Activated CD4-positive, alpha-beta T cell treated with anti-CD3 and anti-CD28 coated beads for 36 hours (primary cell): ENCODE measurements around the gene TTC34. TPM values are rescaled to one million over a fixed set of nuclear protein-coding genes. Genes with fewer than 3 reads are reported as not detected.
A peak's percentile ranks its signal among the peaks of the same experiment; 100 is the strongest.

Experiments used
- ATAC-seq: fragments of 200-7000 bp; cut with Tn5 transposase; one replicate; pipeline ENCODE4 v1.10.0; 2021; ENCODE audit warnings: mild to moderate bottlenecking, moderate library complexity
- CTCF ChIA-PET: fragments of 350-600 bp; sonication (Branson Sonifier 250); formaldehyde crosslinking; loops from one replicate; lab custom pipeline; 2021; ENCODE audit warnings: antibody characterized with exemption; lab: Charles Lee
- POLR2A ChIA-PET: fragments of 350-600 bp; sonication (Branson Sonifier 250); formaldehyde crosslinking; loops from one replicate; lab custom pipeline; 2021; ENCODE audit warnings: antibody characterized with exemption, inconsistent platforms; lab: Charles Lee
- DNase-seq: peaks from one replicate; pipeline ENCODE4 v3.0.0-alpha.2; 2020
- H3K27ac Mint-ChIP-seq: one replicate; pipeline ENCODE4 v1.8.0; 2021; ENCODE audit warnings: mixed read lengths
- H3K27me3 Mint-ChIP-seq: one replicate; pipeline ENCODE4 v1.8.0; 2021; ENCODE audit warnings: mixed read lengths
- H3K36me3 Mint-ChIP-seq: one replicate; pipeline ENCODE4 v1.8.0; 2021; ENCODE audit warnings: low read depth, mixed read lengths
- H3K4me1 Mint-ChIP-seq: one replicate; pipeline ENCODE4 v1.8.0; 2021; ENCODE audit warnings: mixed read lengths
- H3K4me3 Mint-ChIP-seq: one replicate; pipeline ENCODE4 v1.8.0; 2021; ENCODE audit warnings: mild to moderate bottlenecking, moderate library complexity, mixed read lengths
- H3K9me3 Mint-ChIP-seq: one replicate; pipeline ENCODE4 v1.8.0; 2021; ENCODE audit warnings: low read depth, mixed read lengths
- intact Hi-C, 2 experiments: fragments of 100-400 bp; cut with DNase I in 1 of 2; cut with micrococcal nuclease in 1 of 2; formaldehyde crosslinking; loops; one replicate each; pipeline versions ENCODE4 v1.14.2 to v1.15.1; 2022 to 2024; cut with DNase I, micrococcal nuclease
- total RNA-seq, 2 experiments: library from RNA; stranded (reverse); gene quantifications; one replicate each; pipeline ENCODE4 v1.2.3, GENCODE V29; 2021

TTC34 gene
- total RNA-seq, 2 experiments from 2014 or later: 1.3 TPM

GRCh38 chr1:2617971-2618470 lies 183.5 kb downstream of the TTC34 start:
- H3K27ac Mint-ChIP-seq: no peak overlapping the region
- no peak for ATAC-seq
- ChIA-PET POLR2A (no interaction called here), CTCF (no interaction called here)
- peaks cover 2% of the 10 kb centered on the region for H3K27me3 Mint-ChIP-seq
- no peak for DNase-seq
- intact Hi-C loops: no loop called here
- H3K4me3 Mint-ChIP-seq: no peak overlapping the region
- H3K9me3 Mint-ChIP-seq: peaks cover 26% of the 10 kb centered on the region
- peaks cover 4% of the 10 kb centered on the region for H3K4me1 Mint-ChIP-seq
- H3K36me3 Mint-ChIP-seq: peaks cover 4% of the 10 kb centered on the region

GRCh38 chr1:2614145-2614544 lies 187.3 kb downstream of the TTC34 start:
- POLR2A ChIA-PET: no interaction called here
- ATAC-seq: no peak

GRCh38 chr1:2612591-2613365 lies 188.7 kb downstream of the TTC34 start:
- H3K27me3 Mint-ChIP-seq: no peaks in the 10 kb centered on the region
- intact Hi-C loops: no loop called here
- H3K4me3 Mint-ChIP-seq: no peak overlapping the region
- ATAC-seq: no peak
- no peak for DNase-seq
- CTCF ChIA-PET: no interaction called here
- H3K4me1 Mint-ChIP-seq: no peaks in the 10 kb centered on the region
- H3K9me3 Mint-ChIP-seq: peaks cover 21% of the 10 kb centered on the region
- peaks cover 2% of the 10 kb centered on the region for H3K36me3 Mint-ChIP-seq
- no peak overlapping the region for H3K27ac Mint-ChIP-seq
- POLR2A ChIA-PET: no interaction called here

More at GRCh38 chr1:2614145-2614544, 187.3 kb downstream of the TTC34 start:
- H3K9me3 Mint-ChIP-seq: peaks cover 21% of the 10 kb centered on the region
- intact Hi-C loops: no loop called here
- no peak overlapping the region for H3K27ac Mint-ChIP-seq
- H3K27me3 Mint-ChIP-seq: peaks cover 2% of the 10 kb centered on the region
- H3K4me3 Mint-ChIP-seq: no peak overlapping the region
- no peak for DNase-seq
- peaks cover 4% of the 10 kb centered on the region for H3K36me3 Mint-ChIP-seq
- no peaks in the 10 kb centered on the region for H3K4me1 Mint-ChIP-seq
- CTCF ChIA-PET: interaction anchor here (0.9 kb wide), 1 partner anchor 52 kb away, joined by 3 read pairs; no protein-coding TSS in a partner anchor

- peaks cover 2% of the 10 kb centered on the region for H3K36me3 Mint-ChIP-seq
- intact Hi-C loops: no loop called here
- ATAC-seq: no peak
- ChIA-PET POLR2A (no interaction called here), CTCF (no interaction called here)
- no peak overlapping the region for H3K4me3 Mint-ChIP-seq
- no peak overlapping the region for H3K27ac Mint-ChIP-seq
- H3K9me3 Mint-ChIP-seq: peaks cover 21% of the 10 kb centered on the region
- DNase-seq: no peak
- H3K4me1 Mint-ChIP-seq: no peaks in the 10 kb centered on the region
- H3K27me3 Mint-ChIP-seq: no peaks in the 10 kb centered on the region
These were observed 189.7 kb downstream of the TTC34 start for GRCh38 chr1:2611621-2612437.

- no peaks in the 10 kb centered on the region for H3K27me3 Mint-ChIP-seq
- no peak overlapping the region for H3K4me3 Mint-ChIP-seq
- ATAC-seq (peak; percentile 83), DNase-seq (peak; percentile 70)
- H3K4me1 Mint-ChIP-seq: no peaks in the 10 kb centered on the region
- intact Hi-C loops: no loop called here
- ChIA-PET POLR2A (no interaction called here), CTCF (no interaction called here)
- no peaks in the 10 kb centered on the region for H3K36me3 Mint-ChIP-seq
- no peak overlapping the region for H3K27ac Mint-ChIP-seq
- H3K9me3 Mint-ChIP-seq: peaks cover 15% of the 10 kb centered on the region
These were observed 190.4 kb downstream of the TTC34 start for GRCh38 chr1:2611031-2611501.

GRCh38 chr1:2610036-2610959 lies 191.2 kb downstream of the TTC34 start:
- ATAC-seq (no peak), DNase-seq (no peak)
- Mint-ChIP-seq H3K27me3 (no peaks in the 10 kb centered on the region), H3K4me3 (no peak overlapping the region), H3K36me3 (no peaks in the 10 kb centered on the region), H3K4me1 (no peaks in the 10 kb centered on the region), H3K9me3 (peaks cover 9% of the 10 kb centered on the region), H3K27ac (no peak overlapping the region)
- ChIA-PET CTCF (no interaction called here), POLR2A (no interaction called here)
- intact Hi-C loops: no loop called here

- no peaks in the 10 kb centered on the region for H3K36me3 Mint-ChIP-seq
- H3K4me3 Mint-ChIP-seq: no peak overlapping the region
- CTCF ChIA-PET: no interaction called here
- intact Hi-C loops: no loop called here
- ATAC-seq (no peak), DNase-seq (no peak)
- POLR2A ChIA-PET: no interaction called here
- no peaks in the 10 kb centered on the region for H3K4me1 Mint-ChIP-seq
- H3K27me3 Mint-ChIP-seq: no peaks in the 10 kb centered on the region
- no peak overlapping the region for H3K27ac Mint-ChIP-seq
- peaks cover 6% of the 10 kb centered on the region for H3K9me3 Mint-ChIP-seq
These were observed 192.0 kb downstream of the TTC34 start for GRCh38 chr1:2609319-2610035.

GRCh38 chr1:2607641-2608091 lies 193.8 kb downstream of the TTC34 start:
- Mint-ChIP-seq H3K36me3 (no peaks in the 10 kb centered on the region), H3K4me3 (no peak overlapping the region)
- POLR2A ChIA-PET: no interaction called here

GRCh38 chr1:2606881-2607621 lies 194.4 kb downstream of the TTC34 start:
- Mint-ChIP-seq H3K4me3 (no peak overlapping the region), H3K27ac (no peak overlapping the region), H3K4me1 (no peaks in the 10 kb centered on the region), H3K9me3 (no peaks in the 10 kb centered on the region), H3K36me3 (no peaks in the 10 kb centered on the region), H3K27me3 (no peaks in the 10 kb centered on the region)
- ATAC-seq (no peak), DNase-seq (no peak)
- CTCF ChIA-PET: no interaction called here
- intact Hi-C loops: no loop called here
- POLR2A ChIA-PET: no interaction called here

More at GRCh38 chr1:2607641-2608091, 193.8 kb downstream of the TTC34 start:
- CTCF ChIA-PET: no interaction called here
- H3K9me3 Mint-ChIP-seq: no peaks in the 10 kb centered on the region
- DNase-seq (no peak), ATAC-seq (no peak)
- H3K4me1 Mint-ChIP-seq: no peaks in the 10 kb centered on the region
- no peak overlapping the region for H3K27ac Mint-ChIP-seq
- no peaks in the 10 kb centered on the region for H3K27me3 Mint-ChIP-seq
- intact Hi-C loops: no loop called here

- intact Hi-C loops: no loop called here
- Mint-ChIP-seq H3K4me3 (no peak overlapping the region), H3K36me3 (no peaks in the 10 kb centered on the region), H3K27me3 (no peaks in the 10 kb centered on the region), H3K9me3 (no peaks in the 10 kb centered on the region), H3K27ac (no peak overlapping the region), H3K4me1 (no peaks in the 10 kb centered on the region)
- ATAC-seq (no peak), DNase-seq (no peak)
- CTCF ChIA-PET: no interaction called here
- POLR2A ChIA-PET: no interaction called here
These were observed 195.1 kb downstream of the TTC34 start for GRCh38 chr1:2606396-2606880.
